B cell (primary cell): ENCODE measurements around the gene STOML1.

Experiments
- EZH2 ChIP-seq: IDR thresholded peaks from 2 replicates; pipeline ENCODE4 v1.6.1; 2012; ENCODE audit warnings: borderline replicate concordance, low read depth, mild to moderate bottlenecking, moderate library complexity, low read length; ENCODE audit not compliant: insufficient read depth, poor library complexity, severe bottlenecking
- TF ChIP-seq, protein P1 (sequence below): fragments of 200-600 bp; IDR thresholded peaks from one replicate; pipeline ENCODE4 v1.8.0; 2022; ENCODE audit warnings: antibody characterized with exemption, mild to moderate bottlenecking

GRCh38 chr15:73936588-73937290 lies 55.4 kb downstream of the STOML1 start:
- TF ChIP-seq, protein P1, sequence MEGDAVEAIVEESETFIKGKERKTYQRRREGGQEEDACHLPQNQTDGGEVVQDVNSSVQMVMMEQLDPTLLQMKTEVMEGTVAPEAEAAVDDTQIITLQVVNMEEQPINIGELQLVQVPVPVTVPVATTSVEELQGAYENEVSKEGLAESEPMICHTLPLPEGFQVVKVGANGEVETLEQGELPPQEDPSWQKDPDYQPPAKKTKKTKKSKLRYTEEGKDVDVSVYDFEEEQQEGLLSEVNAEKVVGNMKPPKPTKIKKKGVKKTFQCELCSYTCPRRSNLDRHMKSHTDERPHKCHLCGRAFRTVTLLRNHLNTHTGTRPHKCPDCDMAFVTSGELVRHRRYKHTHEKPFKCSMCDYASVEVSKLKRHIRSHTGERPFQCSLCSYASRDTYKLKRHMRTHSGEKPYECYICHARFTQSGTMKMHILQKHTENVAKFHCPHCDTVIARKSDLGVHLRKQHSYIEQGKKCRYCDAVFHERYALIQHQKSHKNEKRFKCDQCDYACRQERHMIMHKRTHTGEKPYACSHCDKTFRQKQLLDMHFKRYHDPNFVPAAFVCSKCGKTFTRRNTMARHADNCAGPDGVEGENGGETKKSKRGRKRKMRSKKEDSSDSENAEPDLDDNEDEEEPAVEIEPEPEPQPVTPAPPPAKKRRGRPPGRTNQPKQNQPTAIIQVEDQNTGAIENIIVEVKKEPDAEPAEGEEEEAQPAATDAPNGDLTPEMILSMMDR = no peak
- no peak for TF ChIP-seq EZH2
